ENCODE data around the gene OSBPL2.

DNA sequence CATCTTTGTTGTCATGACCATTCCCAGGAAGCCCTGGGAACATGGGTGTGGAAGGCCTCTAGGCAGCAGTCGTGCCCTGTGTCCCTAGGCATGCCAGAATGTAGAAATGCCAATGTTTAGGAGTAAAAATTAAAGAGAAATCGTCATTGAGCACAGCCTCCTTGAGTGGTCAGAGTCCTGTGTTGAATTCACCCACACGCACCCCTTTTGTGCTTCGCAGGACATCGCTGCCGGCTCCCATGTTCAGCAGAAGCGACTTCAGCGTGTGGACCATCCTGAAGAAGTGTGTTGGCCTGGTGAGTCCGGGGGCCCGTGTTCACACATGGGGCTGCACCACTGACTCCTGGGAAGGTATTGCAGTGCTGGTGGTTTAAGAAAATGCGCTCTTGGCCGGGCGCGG, 25.1 kb downstream of the OSBPL2 start:
- TF ChIP-seq, protein P1, sequence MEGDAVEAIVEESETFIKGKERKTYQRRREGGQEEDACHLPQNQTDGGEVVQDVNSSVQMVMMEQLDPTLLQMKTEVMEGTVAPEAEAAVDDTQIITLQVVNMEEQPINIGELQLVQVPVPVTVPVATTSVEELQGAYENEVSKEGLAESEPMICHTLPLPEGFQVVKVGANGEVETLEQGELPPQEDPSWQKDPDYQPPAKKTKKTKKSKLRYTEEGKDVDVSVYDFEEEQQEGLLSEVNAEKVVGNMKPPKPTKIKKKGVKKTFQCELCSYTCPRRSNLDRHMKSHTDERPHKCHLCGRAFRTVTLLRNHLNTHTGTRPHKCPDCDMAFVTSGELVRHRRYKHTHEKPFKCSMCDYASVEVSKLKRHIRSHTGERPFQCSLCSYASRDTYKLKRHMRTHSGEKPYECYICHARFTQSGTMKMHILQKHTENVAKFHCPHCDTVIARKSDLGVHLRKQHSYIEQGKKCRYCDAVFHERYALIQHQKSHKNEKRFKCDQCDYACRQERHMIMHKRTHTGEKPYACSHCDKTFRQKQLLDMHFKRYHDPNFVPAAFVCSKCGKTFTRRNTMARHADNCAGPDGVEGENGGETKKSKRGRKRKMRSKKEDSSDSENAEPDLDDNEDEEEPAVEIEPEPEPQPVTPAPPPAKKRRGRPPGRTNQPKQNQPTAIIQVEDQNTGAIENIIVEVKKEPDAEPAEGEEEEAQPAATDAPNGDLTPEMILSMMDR (IDR thresholded peaks at IDR 0.05) = no peak
- TF ChIP-seq, protein P2, sequence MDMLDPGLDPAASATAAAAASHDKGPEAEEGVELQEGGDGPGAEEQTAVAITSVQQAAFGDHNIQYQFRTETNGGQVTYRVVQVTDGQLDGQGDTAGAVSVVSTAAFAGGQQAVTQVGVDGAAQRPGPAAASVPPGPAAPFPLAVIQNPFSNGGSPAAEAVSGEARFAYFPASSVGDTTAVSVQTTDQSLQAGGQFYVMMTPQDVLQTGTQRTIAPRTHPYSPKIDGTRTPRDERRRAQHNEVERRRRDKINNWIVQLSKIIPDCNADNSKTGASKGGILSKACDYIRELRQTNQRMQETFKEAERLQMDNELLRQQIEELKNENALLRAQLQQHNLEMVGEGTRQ (CRISPR knock-in tag; IDR thresholded peaks at IDR 0.05) = no peak
- no peak for TF ChIP-seq SMAD4 (CRISPR knock-in tag; IDR thresholded peaks at IDR 0.05)
- TF ChIP-seq, protein P3, sequence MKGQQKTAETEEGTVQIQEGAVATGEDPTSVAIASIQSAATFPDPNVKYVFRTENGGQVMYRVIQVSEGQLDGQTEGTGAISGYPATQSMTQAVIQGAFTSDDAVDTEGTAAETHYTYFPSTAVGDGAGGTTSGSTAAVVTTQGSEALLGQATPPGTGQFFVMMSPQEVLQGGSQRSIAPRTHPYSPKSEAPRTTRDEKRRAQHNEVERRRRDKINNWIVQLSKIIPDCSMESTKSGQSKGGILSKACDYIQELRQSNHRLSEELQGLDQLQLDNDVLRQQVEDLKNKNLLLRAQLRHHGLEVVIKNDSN (CRISPR knock-in tag; IDR thresholded peaks at IDR 0.05) = no peak

Measured in WTC11 (cell line).